K562 (cell line): ENCODE results near the gene GRM3. TPM values are rescaled to one million over a fixed set of nuclear protein-coding genes. Genes with fewer than 3 reads are reported as not detected.

Experiments
- ATAC-seq: fragments of 200-7000 bp; cut with Tn5 transposase; 3 replicates; pipeline ENCODE4 v1.9.1; 2020; ENCODE audit warnings: moderate library complexity
- BruUV-seq: library from RNA; stranded (reverse); fragments of 400-500 nt; replicated peaks from 2 replicates; lab custom pipeline; 2021; lab: Mats Ljungman, UMichigan
- CTCF ChIA-PET: fragments of 300-600 bp; formaldehyde crosslinking; extraction: SDS; loops from one replicate; lab custom pipeline; 2021; ENCODE audit warnings: low intra/inter-chr PET ratio; lab: Yijun Ruan, JAX
- POLR2A ChIA-PET: fragments of 300-600, 350-650 bp; sonication (Branson Sonifier 250); formaldehyde crosslinking; extraction: SDS; loops from one replicate; lab custom pipeline; 2021; ENCODE audit warnings: antibody characterized with exemption, inconsistent platforms; lab: Yijun Ruan, JAX
- DNase-seq, 4 experiments: peaks; one replicate each; pipeline versions ENCODE4 v3.0.0 to v3.0.0-alpha.2; 2011 to 2018; ENCODE audit warnings: low spot score in 3 of 4, mixed read lengths in 3 of 4; ENCODE audit errors: extremely low read depth in 1 of 4
- FAIRE-seq: peaks from 2 replicates; lab custom pipeline; 2011; peaks lifted over from hg19 to GRCh38; lab: Jason Lieb, UNC
- H2AFZ ChIP-seq: 2 replicates; pipeline ENCODE4 v1.6.0; 2011; ENCODE audit warnings: low read depth, low read length, control low read depth, inconsistent platforms
- H3K27ac ChIP-seq: fragments of 200-600 bp; 3 replicates; pipeline ENCODE4 v1.8.0; 2011; ENCODE audit warnings: low read depth, mild to moderate bottlenecking, control low read depth, inconsistent platforms, low read length, moderate library complexity, mixed read lengths; ENCODE audit errors: extremely low read depth
- H3K27me3 ChIP-seq, 2 experiments: fragments of 300-600 bp in 1 of 2; 2 replicates in 1 of 2; 3 replicates in 1 of 2; pipeline versions ENCODE4 v1.6.0 to v1.8.0; 2011; ENCODE audit warnings: inconsistent platforms in 2 of 2, low read length in 2 of 2, mild to moderate bottlenecking in 1 of 2, mixed read lengths in 1 of 2, moderate library complexity in 1 of 2; ENCODE audit not compliant: control insufficient read depth in 2 of 2, insufficient read depth in 2 of 2
- H3K36me3 ChIP-seq: fragments of 300-600 bp; 3 replicates; pipeline ENCODE4 v1.8.0; 2011; ENCODE audit warnings: mild to moderate bottlenecking, low read length, inconsistent platforms; ENCODE audit not compliant: control insufficient read depth, insufficient read depth
- H3K4me1 ChIP-seq, 2 experiments: fragments of 200-600 bp in 1 of 2; replicated peaks in 1 of 2; 2 replicates in 1 of 2; 3 replicates in 1 of 2; pipeline versions ENCODE4 v1.5.1 to v1.8.0; 2011; ENCODE audit warnings: inconsistent platforms in 2 of 2, low read length in 2 of 2, mild to moderate bottlenecking in 1 of 2, mixed read lengths in 1 of 2, moderate library complexity in 1 of 2; ENCODE audit not compliant: control insufficient read depth in 2 of 2, insufficient read depth in 2 of 2
- H3K4me2 ChIP-seq: 2 replicates; pipeline ENCODE4 v1.6.1; 2011; ENCODE audit warnings: low read length, control low read depth, inconsistent platforms, mixed read lengths; ENCODE audit not compliant: insufficient read depth
- H3K4me3 ChIP-seq: fragments of 200-600 bp; sonication (generic), shearing (Covaris generic); 2 replicates; pipeline ENCODE4 v1.5.1; 2016; ENCODE audit warnings: control low read depth, inconsistent platforms
- H3K79me2 ChIP-seq: fragments of 200-600 bp; 3 replicates; pipeline ENCODE4 v1.8.0; 2011; ENCODE audit warnings: low read length, inconsistent platforms; ENCODE audit not compliant: control insufficient read depth, insufficient read depth
- H3K9ac ChIP-seq, 2 experiments: 2 replicates each; pipeline versions ENCODE4 v1.6.0 to v1.6.1; 2011; ENCODE audit warnings: low read depth in 2 of 2, low read length in 2 of 2, control low read depth in 1 of 2, inconsistent platforms in 1 of 2, mild to moderate bottlenecking in 1 of 2, mixed read lengths in 1 of 2; ENCODE audit not compliant: insufficient read depth in 1 of 2
- H3K9me1 ChIP-seq: one replicate; pipeline ENCODE4 v1.6.0; 2011; ENCODE audit warnings: inconsistent platforms, mild to moderate bottlenecking, low read length, moderate library complexity; ENCODE audit not compliant: control insufficient read depth, insufficient read depth
- H3K9me3 ChIP-seq: replicated peaks from 2 replicates; pipeline ENCODE4 v1.5.1; 2011; ENCODE audit warnings: low read depth, low read length, inconsistent platforms; ENCODE audit not compliant: control insufficient read depth, insufficient read depth
- H4K20me1 ChIP-seq: replicated peaks from 2 replicates; pipeline ENCODE4 v1.6.1; 2011; ENCODE audit warnings: low read length, inconsistent platforms, mixed read lengths; ENCODE audit not compliant: control insufficient read depth, insufficient read depth
- FOXA3 ChIP-seq, 2 experiments: fragments of 450-650 bp in 1 of 2; sonication (generic) in 1 of 2; formaldehyde crosslinking; IDR thresholded peaks in 1 of 2; conservative IDR thresholded peaks in 1 of 2; 2 replicates each; pipeline versions ENCODE4 v1.4.0 to v1.8.0; 2020 to 2022; ENCODE audit warnings: mild to moderate bottlenecking in 2 of 2, missing genetic modification reagents in 1 of 2
- GABPA ChIP-seq: fragments of 200-800 bp; sonication (Bioruptor generic); conservative IDR thresholded peaks from 2 replicates; pipeline ENCODE4 v1.6.1; 2016; ENCODE audit warnings: low read depth, missing genetic modification characterization, missing compliant biosample characterization
- MAFK ChIP-seq: IDR thresholded peaks from 2 replicates; pipeline ENCODE4 v1.6.1; 2011; ENCODE audit warnings: low read length, improper control_type of control experiment
- PML ChIP-seq: IDR thresholded peaks from 2 replicates; pipeline ENCODE4 v1.6.1; 2012; ENCODE audit warnings: low read length, inconsistent platforms
- PRPF4 ChIP-seq: fragments of 200-400 bp; formaldehyde crosslinking; IDR thresholded peaks from one replicate; pipeline ENCODE4 v1.6.1; 2017; ENCODE audit warnings: low read length, low read depth, mild to moderate bottlenecking; ENCODE audit not compliant: insufficient read depth, poor library complexity, severe bottlenecking
- SIN3B ChIP-seq: fragments of 450-650 bp; IDR thresholded peaks from 2 replicates; pipeline ENCODE4 v1.6.1; 2017; ENCODE audit warnings: low read depth, mild to moderate bottlenecking, moderate library complexity
- TEAD2 ChIP-seq: fragments of 450-650 bp; IDR thresholded peaks from 2 replicates; pipeline ENCODE4 v1.6.1; 2016; ENCODE audit warnings: missing genetic modification characterization, control low read depth, missing compliant biosample characterization
- ZNF408 ChIP-seq: fragments of 250-450 bp; sonication (Bioruptor Pico); IDR thresholded peaks from 2 replicates; pipeline ENCODE4 v1.4.0; 2020; ENCODE audit warnings: low read depth, mild to moderate bottlenecking, moderate library complexity
- WGBS: fragments of 100-300 bp; shearing (Covaris generic); methylation state at CpG from one replicate; pipeline ENCODE4 v1.1.6; 2016; ENCODE audit warnings: low coverage, mixed read lengths; ENCODE audit not compliant: insufficient coverage; ENCODE audit errors: missing lambda C conversion rate; 5-methylcytosine and 5-hydroxymethylcytosine counted together
- in situ Hi-C: fragments of 300-500 bp; cut with MboI; formaldehyde crosslinking; loops from 4 replicates; pipeline ENCODE4 v1.15.0; 2018; ENCODE audit warnings: inconsistent platforms, mixed read lengths
- intact Hi-C: fragments of 100-400 bp; cut with micrococcal nuclease; formaldehyde crosslinking; loops from 2 replicates; pipeline ENCODE4 v1.14.2; 2022
- polyA plus RNA-seq, 8 experiments: library from polyadenylated mRNA; depleted of rRNA in 4 of 8; stranded (reverse) in 5 of 8; unstranded in 3 of 8; fragments of >200 nt; fragmentation: Nextera tagmentation in 2 of 8; fragmentation: Illumina TruSeq in 1 of 8; extraction: Ambion mirVana in 2 of 8; extraction: Trizol in 1 of 8; gene quantifications; 2 replicates each; pipeline versions ENCODE4 v1.2.1 to v1.2.3, GENCODE V29; 2011 to 2014; ENCODE audit warnings: inconsistent platforms in 1 of 8, missing spikeins in 1 of 8
- total RNA-seq, 7 experiments: library from RNA; depleted of rRNA in 6 of 7; stranded (reverse); fragments of >200 nt in 6 of 7; fragmentation: Illumina TruSeq in 2 of 7; extraction: Trizol in 2 of 7; gene quantifications; 2 replicates each; pipeline versions ENCODE4 v1.2.1 to v1.2.3, GENCODE V29; 2011 to 2021; ENCODE audit warnings: low replicate concordance in 1 of 7
- TF ChIP-seq, protein P1 (sequence below): sonication (generic); formaldehyde crosslinking; IDR thresholded peaks from 2 replicates; pipeline ENCODE4 v1.8.0; 2022; ENCODE audit warnings: missing genetic modification reagents, mild to moderate bottlenecking, borderline replicate concordance
- TF ChIP-seq, protein P2 (sequence below): fragments of 450-650 bp; IDR thresholded peaks from 2 replicates; pipeline ENCODE4 v1.6.1; 2016; ENCODE audit warnings: mild to moderate bottlenecking, moderate library complexity

GRM3 gene
- total and polyA plus RNA-seq, 9 of the 15 experiments (the other 6 are each of a cell fraction or from before 2014, with no cell fraction given), result 0.03 to 0.08 (median 0.03) TPM; not detected in 6

- no peaks in the 10 kb centered on the region for H4K20me1 ChIP-seq
- DNase-seq, result no peak
- 0% methylated on average over 1 of the region's 1 CpG for WGBS
- no peak overlapping the region for H3K4me2 ChIP-seq
- ATAC-seq, result no peak
- FAIRE-seq, result no peak
- no peaks in the 10 kb centered on the region for H3K27me3 ChIP-seq
- no peak overlapping the region for H2AFZ ChIP-seq
- no peaks in the 10 kb centered on the region for H3K9me3 ChIP-seq
- no peak for TF ChIP-seq GABPA (tag)
- no peak for TF ChIP-seq ZNF408 (CRISPR knock-in tag)
- no peak for TF ChIP-seq MAFK
- TF ChIP-seq SIN3B, result no peak
- TF ChIP-seq, protein P1, sequence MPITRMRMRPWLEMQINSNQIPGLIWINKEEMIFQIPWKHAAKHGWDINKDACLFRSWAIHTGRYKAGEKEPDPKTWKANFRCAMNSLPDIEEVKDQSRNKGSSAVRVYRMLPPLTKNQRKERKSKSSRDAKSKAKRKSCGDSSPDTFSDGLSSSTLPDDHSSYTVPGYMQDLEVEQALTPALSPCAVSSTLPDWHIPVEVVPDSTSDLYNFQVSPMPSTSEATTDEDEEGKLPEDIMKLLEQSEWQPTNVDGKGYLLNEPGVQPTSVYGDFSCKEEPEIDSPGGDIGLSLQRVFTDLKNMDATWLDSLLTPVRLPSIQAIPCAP (CRISPR knock-in tag), result no peak
- TF ChIP-seq PML, result no peak
- TF ChIP-seq TEAD2, result no peak
- TF ChIP-seq, protein P2, sequence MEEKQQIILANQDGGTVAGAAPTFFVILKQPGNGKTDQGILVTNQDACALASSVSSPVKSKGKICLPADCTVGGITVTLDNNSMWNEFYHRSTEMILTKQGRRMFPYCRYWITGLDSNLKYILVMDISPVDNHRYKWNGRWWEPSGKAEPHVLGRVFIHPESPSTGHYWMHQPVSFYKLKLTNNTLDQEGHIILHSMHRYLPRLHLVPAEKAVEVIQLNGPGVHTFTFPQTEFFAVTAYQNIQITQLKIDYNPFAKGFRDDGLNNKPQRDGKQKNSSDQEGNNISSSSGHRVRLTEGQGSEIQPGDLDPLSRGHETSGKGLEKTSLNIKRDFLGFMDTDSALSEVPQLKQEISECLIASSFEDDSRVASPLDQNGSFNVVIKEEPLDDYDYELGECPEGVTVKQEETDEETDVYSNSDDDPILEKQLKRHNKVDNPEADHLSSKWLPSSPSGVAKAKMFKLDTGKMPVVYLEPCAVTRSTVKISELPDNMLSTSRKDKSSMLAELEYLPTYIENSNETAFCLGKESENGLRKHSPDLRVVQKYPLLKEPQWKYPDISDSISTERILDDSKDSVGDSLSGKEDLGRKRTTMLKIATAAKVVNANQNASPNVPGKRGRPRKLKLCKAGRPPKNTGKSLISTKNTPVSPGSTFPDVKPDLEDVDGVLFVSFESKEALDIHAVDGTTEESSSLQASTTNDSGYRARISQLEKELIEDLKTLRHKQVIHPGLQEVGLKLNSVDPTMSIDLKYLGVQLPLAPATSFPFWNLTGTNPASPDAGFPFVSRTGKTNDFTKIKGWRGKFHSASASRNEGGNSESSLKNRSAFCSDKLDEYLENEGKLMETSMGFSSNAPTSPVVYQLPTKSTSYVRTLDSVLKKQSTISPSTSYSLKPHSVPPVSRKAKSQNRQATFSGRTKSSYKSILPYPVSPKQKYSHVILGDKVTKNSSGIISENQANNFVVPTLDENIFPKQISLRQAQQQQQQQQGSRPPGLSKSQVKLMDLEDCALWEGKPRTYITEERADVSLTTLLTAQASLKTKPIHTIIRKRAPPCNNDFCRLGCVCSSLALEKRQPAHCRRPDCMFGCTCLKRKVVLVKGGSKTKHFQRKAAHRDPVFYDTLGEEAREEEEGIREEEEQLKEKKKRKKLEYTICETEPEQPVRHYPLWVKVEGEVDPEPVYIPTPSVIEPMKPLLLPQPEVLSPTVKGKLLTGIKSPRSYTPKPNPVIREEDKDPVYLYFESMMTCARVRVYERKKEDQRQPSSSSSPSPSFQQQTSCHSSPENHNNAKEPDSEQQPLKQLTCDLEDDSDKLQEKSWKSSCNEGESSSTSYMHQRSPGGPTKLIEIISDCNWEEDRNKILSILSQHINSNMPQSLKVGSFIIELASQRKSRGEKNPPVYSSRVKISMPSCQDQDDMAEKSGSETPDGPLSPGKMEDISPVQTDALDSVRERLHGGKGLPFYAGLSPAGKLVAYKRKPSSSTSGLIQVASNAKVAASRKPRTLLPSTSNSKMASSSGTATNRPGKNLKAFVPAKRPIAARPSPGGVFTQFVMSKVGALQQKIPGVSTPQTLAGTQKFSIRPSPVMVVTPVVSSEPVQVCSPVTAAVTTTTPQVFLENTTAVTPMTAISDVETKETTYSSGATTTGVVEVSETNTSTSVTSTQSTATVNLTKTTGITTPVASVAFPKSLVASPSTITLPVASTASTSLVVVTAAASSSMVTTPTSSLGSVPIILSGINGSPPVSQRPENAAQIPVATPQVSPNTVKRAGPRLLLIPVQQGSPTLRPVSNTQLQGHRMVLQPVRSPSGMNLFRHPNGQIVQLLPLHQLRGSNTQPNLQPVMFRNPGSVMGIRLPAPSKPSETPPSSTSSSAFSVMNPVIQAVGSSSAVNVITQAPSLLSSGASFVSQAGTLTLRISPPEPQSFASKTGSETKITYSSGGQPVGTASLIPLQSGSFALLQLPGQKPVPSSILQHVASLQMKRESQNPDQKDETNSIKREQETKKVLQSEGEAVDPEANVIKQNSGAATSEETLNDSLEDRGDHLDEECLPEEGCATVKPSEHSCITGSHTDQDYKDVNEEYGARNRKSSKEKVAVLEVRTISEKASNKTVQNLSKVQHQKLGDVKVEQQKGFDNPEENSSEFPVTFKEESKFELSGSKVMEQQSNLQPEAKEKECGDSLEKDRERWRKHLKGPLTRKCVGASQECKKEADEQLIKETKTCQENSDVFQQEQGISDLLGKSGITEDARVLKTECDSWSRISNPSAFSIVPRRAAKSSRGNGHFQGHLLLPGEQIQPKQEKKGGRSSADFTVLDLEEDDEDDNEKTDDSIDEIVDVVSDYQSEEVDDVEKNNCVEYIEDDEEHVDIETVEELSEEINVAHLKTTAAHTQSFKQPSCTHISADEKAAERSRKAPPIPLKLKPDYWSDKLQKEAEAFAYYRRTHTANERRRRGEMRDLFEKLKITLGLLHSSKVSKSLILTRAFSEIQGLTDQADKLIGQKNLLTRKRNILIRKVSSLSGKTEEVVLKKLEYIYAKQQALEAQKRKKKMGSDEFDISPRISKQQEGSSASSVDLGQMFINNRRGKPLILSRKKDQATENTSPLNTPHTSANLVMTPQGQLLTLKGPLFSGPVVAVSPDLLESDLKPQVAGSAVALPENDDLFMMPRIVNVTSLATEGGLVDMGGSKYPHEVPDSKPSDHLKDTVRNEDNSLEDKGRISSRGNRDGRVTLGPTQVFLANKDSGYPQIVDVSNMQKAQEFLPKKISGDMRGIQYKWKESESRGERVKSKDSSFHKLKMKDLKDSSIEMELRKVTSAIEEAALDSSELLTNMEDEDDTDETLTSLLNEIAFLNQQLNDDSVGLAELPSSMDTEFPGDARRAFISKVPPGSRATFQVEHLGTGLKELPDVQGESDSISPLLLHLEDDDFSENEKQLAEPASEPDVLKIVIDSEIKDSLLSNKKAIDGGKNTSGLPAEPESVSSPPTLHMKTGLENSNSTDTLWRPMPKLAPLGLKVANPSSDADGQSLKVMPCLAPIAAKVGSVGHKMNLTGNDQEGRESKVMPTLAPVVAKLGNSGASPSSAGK, result no peak
- no peak for TF ChIP-seq FOXA3 (CRISPR knock-in tag; conservative IDR thresholded peaks at IDR 0.05 in 1 of 2, IDR thresholded peaks at IDR 0.05 in 1 of 2)
- TF ChIP-seq PRPF4, result no peak
- H3K9me1 ChIP-seq, result no peaks in the 10 kb centered on the region
- no TSS peak for BruUV-seq
- in situ Hi-C loops (no loop called here), intact Hi-C loops (no loop called here)
- no peaks in the 10 kb centered on the region for H3K79me2 ChIP-seq
- no peaks in the 10 kb centered on the region for H3K4me1 ChIP-seq
- no peak overlapping the region for H3K4me3 ChIP-seq
- no peak overlapping the region for H3K27ac ChIP-seq
- H3K9ac ChIP-seq, result no peak overlapping the region
- H3K36me3 ChIP-seq, result no peaks in the 10 kb centered on the region
- CTCF ChIA-PET, result no interaction called here
- POLR2A ChIA-PET, result no interaction called here
These were observed 132.4 kb downstream of the GRM3 start for GRCh38 chr7:86776136-86776535.
